ENCODE data around the gene XPOT. TPM values are rescaled to one million over a fixed set of nuclear protein-coding genes. Genes with fewer than 3 reads are reported as not detected.
A peak's percentile ranks its signal among the peaks of the same experiment; 100 is the strongest.

Gene XPOT
- total and polyA plus RNA-seq, 2 experiments from 2014 or later: 120 to 154 TPM

DNA sequence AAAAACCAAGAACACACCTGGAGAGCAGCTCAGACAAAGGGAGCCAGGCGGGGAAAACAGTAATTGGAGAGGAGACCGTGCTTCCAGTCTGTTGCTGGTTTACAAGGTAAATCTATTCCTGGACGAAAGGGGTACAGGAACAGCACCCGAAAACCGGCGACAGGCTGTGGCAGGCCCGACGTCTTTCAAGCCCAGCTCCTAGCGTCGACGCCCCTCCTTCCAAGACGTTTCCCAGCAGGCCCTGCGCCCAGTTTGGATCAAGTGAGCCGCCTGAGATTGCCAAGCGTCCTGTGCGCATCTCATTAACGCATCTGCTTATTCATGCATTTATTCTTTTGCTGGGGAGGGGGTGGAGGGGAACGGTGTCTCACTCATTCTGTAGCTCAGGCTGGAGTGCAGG lies 15.0 kb upstream of the XPOT start:
- no peak overlapping the region for H3K4me3 ChIP-seq
- H2AFZ ChIP-seq: no peak overlapping the region
- H3F3A ChIP-seq (ENCODE audit: insufficient read depth): peaks cover 15% of the 10 kb centered on the region
- no peak for TF ChIP-seq EZH2phosphoT487 (IDR thresholded peaks at IDR 0.05; ENCODE audit: insufficient read depth, low read depth)
- TF ChIP-seq EZH2 (IDR thresholded peaks at IDR 0.05; ENCODE audit: insufficient read depth, poor library complexity, severe bottlenecking): no peak
- no peaks in the 10 kb centered on the region for H3K79me2 ChIP-seq (ENCODE audit: insufficient read depth)
- no peaks in the 10 kb centered on the region for H3K9me3 ChIP-seq (ENCODE audit: low read depth)
- H3K9me2 ChIP-seq (ENCODE audit: insufficient read depth): no peaks in the 10 kb centered on the region
- no peak overlapping the region for H3K4me2 ChIP-seq (ENCODE audit: unreplicated experiment)
- no peaks in the 10 kb centered on the region for H3K27me3 ChIP-seq (replicated peaks; ENCODE audit: insufficient read depth)
- H4K20me1 ChIP-seq (ENCODE audit: insufficient read depth): no peaks in the 10 kb centered on the region
- H3K36me3 ChIP-seq (ENCODE audit: low read depth): no peaks in the 10 kb centered on the region
- H3K27ac ChIP-seq: no peak overlapping the region
- H3K9ac ChIP-seq: no peak overlapping the region
- peaks cover 16% of the 10 kb centered on the region for H3K4me1 ChIP-seq (ENCODE audit: insufficient read depth)
- in situ Hi-C loops (cut with MboI): no loop called here
- WGBS, 2 experiments (ENCODE audit: low coverage in 1 of 2, low lambda C conversion rate in 2 of 2, missing lambda C conversion rate in 2 of 2): 70 to 83% methylated on average over 16 to 18 of the region's 18 CpGs
- DNase-seq: no peak

DNA sequence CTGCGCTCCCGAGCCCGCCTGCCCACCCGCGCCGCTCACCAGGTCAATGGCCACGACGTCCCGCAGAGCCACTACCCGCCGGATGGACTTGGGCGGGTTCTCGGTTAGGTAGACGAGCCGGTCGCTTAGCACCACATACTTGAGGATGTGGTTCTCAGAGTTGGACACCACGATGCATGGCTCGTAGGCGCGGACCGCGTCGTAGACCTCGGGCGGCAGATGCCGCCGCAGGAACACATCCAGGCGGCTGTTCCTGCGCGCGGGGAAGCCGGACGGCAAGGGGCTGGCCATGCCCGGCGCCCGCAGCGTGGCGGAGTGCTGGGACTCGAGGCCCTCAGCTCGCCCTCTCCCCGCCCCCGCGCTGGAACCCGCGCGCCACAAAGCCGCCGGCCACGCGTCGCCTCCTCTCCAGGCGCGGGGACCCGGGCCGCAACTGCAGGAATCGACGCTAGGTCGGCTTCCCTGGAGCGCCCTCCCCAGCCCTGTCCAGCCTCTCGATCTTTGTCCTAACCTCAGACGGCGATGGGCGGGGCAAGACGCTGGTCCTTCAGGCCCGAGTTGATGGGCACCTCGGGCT lies 13.8 kb upstream of the XPOT start, which contains the start of gene C12orf56:
TSS of gene C12orf56 (minus strand) at position 484 of the 577 bp plus-strand sequence. CDS start at position 291, 193 bp downstream.
- Histone ChIP-seq H3K9ac (peak within 1 kb of the TSS; percentile 62), H3K27ac (no peak within 1 kb of the TSS), H3F3A (ENCODE audit: insufficient read depth) (peaks cover 5% of the 10 kb centered on the region; the same call in 1 of the 2 replicates), H3K9me3 (ENCODE audit: low read depth) (no peaks in the 10 kb centered on the region), H4K20me1 (ENCODE audit: insufficient read depth) (no peaks in the 10 kb centered on the region), H3K36me3 (ENCODE audit: low read depth) (no peaks in the 10 kb centered on the region), H3K27me3 (replicated peaks; ENCODE audit: insufficient read depth) (no peaks in the 10 kb centered on the region), H2AFZ (peak within 1 kb of the TSS; percentile 83), H3K4me2 (ENCODE audit: unreplicated experiment) (peak within 1 kb of the TSS; percentile 52), H3K79me2 (ENCODE audit: insufficient read depth) (no peaks in the 10 kb centered on the region), H3K9me2 (ENCODE audit: insufficient read depth) (no peaks in the 10 kb centered on the region), H3K4me3 (peak within 1 kb of the TSS; percentile 70), H3K4me1 (ENCODE audit: insufficient read depth) (peaks cover 8% of the 10 kb centered on the region)
- WGBS, 2 experiments (ENCODE audit: low coverage in 1 of 2, low lambda C conversion rate in 2 of 2, missing lambda C conversion rate in 2 of 2): 2 to 5% methylated on average over 56 to 58 of the region's 66 CpGs
- in situ Hi-C loops (cut with MboI): loop anchor here (10.0 kb wide), 1 partner anchor 566 kb away; no protein-coding TSS in a partner anchor
- DNase-seq: peak; percentile 67
- no peak for TF ChIP-seq EZH2phosphoT487 (IDR thresholded peaks at IDR 0.05; ENCODE audit: insufficient read depth, low read depth)
- TF ChIP-seq EZH2 (IDR thresholded peaks at IDR 0.05; ENCODE audit: insufficient read depth, poor library complexity, severe bottlenecking): no peak

GRCh38 chr12:64392221-64392620 lies 12.0 kb upstream of the XPOT start:
- no peak overlapping the region for H3K9ac ChIP-seq
- H3K9me2 ChIP-seq (ENCODE audit: insufficient read depth): no peaks in the 10 kb centered on the region
- no peaks in the 10 kb centered on the region for H4K20me1 ChIP-seq (ENCODE audit: insufficient read depth)
- H3K79me2 ChIP-seq (ENCODE audit: insufficient read depth): no peaks in the 10 kb centered on the region
- no peak overlapping the region for H3K4me3 ChIP-seq
- no peaks in the 10 kb centered on the region for H3K27me3 ChIP-seq (replicated peaks; ENCODE audit: insufficient read depth)
- no peak overlapping the region for H3K27ac ChIP-seq
- WGBS, 2 experiments (ENCODE audit: low coverage in 1 of 2, low lambda C conversion rate in 2 of 2, missing lambda C conversion rate in 2 of 2): 35 to 43% methylated on average over 3 of the region's 3 CpGs
- H2AFZ ChIP-seq: no peak overlapping the region
- H3F3A ChIP-seq (ENCODE audit: insufficient read depth): no peaks in the 10 kb centered on the region
- no peaks in the 10 kb centered on the region; the same call in 1 of the 2 replicates for H3K4me1 ChIP-seq (ENCODE audit: insufficient read depth)
- peak; percentile 68 for DNase-seq
- TF ChIP-seq EZH2 (IDR thresholded peaks at IDR 0.05; ENCODE audit: insufficient read depth, poor library complexity, severe bottlenecking): no peak
- no peak for TF ChIP-seq EZH2phosphoT487 (IDR thresholded peaks at IDR 0.05; ENCODE audit: insufficient read depth, low read depth)
- in situ Hi-C loops (cut with MboI): loop anchor here (10.0 kb wide), 1 partner anchor 567 kb away; no protein-coding TSS in a partner anchor
- no peaks in the 10 kb centered on the region for H3K9me3 ChIP-seq (ENCODE audit: low read depth)
- H3K4me2 ChIP-seq (ENCODE audit: unreplicated experiment): no peak overlapping the region
- no peaks in the 10 kb centered on the region for H3K36me3 ChIP-seq (ENCODE audit: low read depth)

DNA sequence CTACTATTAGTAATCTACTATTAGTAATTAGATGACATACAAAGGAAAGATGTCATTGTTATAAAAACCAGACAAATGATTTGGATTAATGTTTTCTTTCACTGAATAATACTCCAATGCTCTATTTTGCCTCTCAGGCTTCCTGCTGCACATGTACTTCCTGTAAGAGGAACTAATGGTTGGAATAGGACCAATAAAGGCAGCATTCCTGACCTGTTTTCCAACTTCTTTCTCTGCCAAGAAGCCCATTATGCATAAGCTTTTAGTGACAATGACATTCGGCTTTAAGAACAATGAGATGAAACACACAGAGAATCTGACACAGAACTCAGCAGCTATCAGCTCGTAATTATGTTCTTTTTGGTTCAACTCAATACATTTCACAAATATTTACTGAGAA lies 8.5 kb upstream of the XPOT start:
- H3K27ac ChIP-seq: no peak overlapping the region
- no peaks in the 10 kb centered on the region for H3K9me2 ChIP-seq (ENCODE audit: insufficient read depth)
- no peaks in the 10 kb centered on the region for H3K36me3 ChIP-seq (ENCODE audit: low read depth)
- H3K79me2 ChIP-seq (ENCODE audit: insufficient read depth): no peaks in the 10 kb centered on the region
- peaks cover 6% of the 10 kb centered on the region; the same call in 1 of the 2 replicates for H3K4me1 ChIP-seq (ENCODE audit: insufficient read depth)
- no peaks in the 10 kb centered on the region for H3K9me3 ChIP-seq (ENCODE audit: low read depth)
- H3K4me3 ChIP-seq: no peak overlapping the region
- H4K20me1 ChIP-seq (ENCODE audit: insufficient read depth): no peaks in the 10 kb centered on the region
- no peaks in the 10 kb centered on the region for H3F3A ChIP-seq (ENCODE audit: insufficient read depth)
- no peak overlapping the region for H3K9ac ChIP-seq
- TF ChIP-seq EZH2phosphoT487 (IDR thresholded peaks at IDR 0.05; ENCODE audit: insufficient read depth, low read depth) (no peak), EZH2 (IDR thresholded peaks at IDR 0.05; ENCODE audit: insufficient read depth, poor library complexity, severe bottlenecking) (no peak)
- no peak for DNase-seq
- WGBS, 2 experiments (ENCODE audit: low coverage in 1 of 2, low lambda C conversion rate in 2 of 2, missing lambda C conversion rate in 2 of 2): 55 to 56% methylated on average over 2 of the region's 2 CpGs
- in situ Hi-C loops (cut with MboI): loop anchor here (10.0 kb wide), 1 partner anchor 571 kb away; no protein-coding TSS in a partner anchor
- H2AFZ ChIP-seq: peak overlapping the region; percentile 10; the same call in 1 of the 2 replicates
- no peaks in the 10 kb centered on the region for H3K27me3 ChIP-seq (replicated peaks; ENCODE audit: insufficient read depth)
- no peak overlapping the region for H3K4me2 ChIP-seq (ENCODE audit: unreplicated experiment)
